ENCODE measurements around the gene EP400.

The EP400 gene

DNA sequence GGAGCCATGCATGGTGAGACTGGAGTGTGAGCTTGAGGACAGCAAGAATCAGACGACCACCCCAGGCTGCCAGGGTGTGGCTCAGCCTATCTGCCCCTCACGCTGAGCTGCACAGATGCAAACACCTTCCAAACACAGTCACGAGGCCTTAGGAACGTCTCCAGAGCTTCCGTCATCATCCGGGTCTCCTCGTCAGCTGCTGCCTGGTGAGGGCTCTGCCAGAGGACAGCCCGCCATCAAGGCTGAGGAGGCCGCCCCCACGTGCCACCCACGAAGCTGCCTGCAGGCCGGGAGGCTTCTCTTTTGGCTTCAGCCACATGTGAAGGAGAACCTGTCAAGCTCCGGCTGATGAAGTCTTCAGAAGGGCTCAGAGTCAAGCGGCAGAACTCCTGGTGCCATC is 180.9 kb downstream of the EP400 start:
- Histone ChIP-seq H3K4me1 (ENCODE audit: control insufficient read depth, insufficient read depth, low read length) (no peaks in the 10 kb centered on the region), H3K9ac (ENCODE audit: low read length) (no peak overlapping the region), H3K9me3 (ENCODE audit: control insufficient read depth, low read length) (peaks cover 6% of the 10 kb centered on the region), H3K36me3 (ENCODE audit: control insufficient read depth, insufficient read depth, low read length, severe bottlenecking) (peaks cover 59% of the 10 kb centered on the region), H3K4me3 (ENCODE audit: low read length) (no peak overlapping the region), H3K27me3 (replicated peaks; ENCODE audit: control insufficient read depth, insufficient read depth, low read length) (no peaks in the 10 kb centered on the region)
- no peak for DNase-seq (ENCODE audit: low read depth)

Measured in adipocyte (in vitro differentiated cells).